Activated CD8-positive, alpha-beta memory T cell treated with anti-CD3 and anti-CD28 coated beads, Interleukin-2, amount 10 ng/mL, durations not matched to agents 7 days and 5 days (primary cell): ENCODE measurements around the gene NPIPA2. TPM values are rescaled to one million over a fixed set of nuclear protein-coding genes. Genes with fewer than 3 reads are reported as not detected.
"Not testable (repeated sequence)": the region's sequence is repeated elsewhere in the genome, so short reads cannot be mapped to it uniquely, and the experiment has no call there.

Experiments
- ATAC-seq: fragments of 150-1000 bp; cut with Tn5 transposase; one replicate; pipeline ENCODE4 v1.10.0; 2021; ENCODE audit warnings: moderate library complexity
- CTCF ChIA-PET: fragments of 350-600 bp; sonication (Branson Sonifier 250); formaldehyde crosslinking; loops from one replicate; lab custom pipeline; 2021; ENCODE audit warnings: antibody characterized with exemption; lab: Charles Lee
- DNase-seq: peaks from one replicate; pipeline ENCODE4 v3.0.0-alpha.2; 2020
- H3K27ac Mint-ChIP-seq: one replicate; pipeline ENCODE4 v1.8.0; 2021; ENCODE audit warnings: mild to moderate bottlenecking, mixed read lengths
- H3K27me3 Mint-ChIP-seq: one replicate; pipeline ENCODE4 v1.8.0; 2021; ENCODE audit warnings: mixed read lengths
- H3K36me3 Mint-ChIP-seq: one replicate; pipeline ENCODE4 v1.8.0; 2021; ENCODE audit warnings: mild to moderate bottlenecking, mixed read lengths
- H3K4me1 Mint-ChIP-seq: one replicate; pipeline ENCODE4 v1.8.0; 2021; ENCODE audit warnings: mixed read lengths
- H3K4me3 Mint-ChIP-seq: one replicate; pipeline ENCODE4 v1.8.0; 2021; ENCODE audit warnings: mild to moderate bottlenecking, moderate library complexity, mixed read lengths
- H3K9me3 Mint-ChIP-seq: one replicate; pipeline ENCODE4 v1.8.0; 2022; ENCODE audit warnings: low read depth, mixed read lengths
- total RNA-seq, 2 experiments: library from RNA; stranded (reverse); gene quantifications; one replicate each; pipeline ENCODE4 v1.2.3, GENCODE V29; 2021

NPIPA2 gene
- total RNA-seq, 2 experiments from 2014 or later: 0.99 to 1.4 TPM

- H3K4me3 Mint-ChIP-seq, CTCF ChIA-PET, DNase-seq, H3K9me3 Mint-ChIP-seq, H3K27me3 Mint-ChIP-seq, H3K36me3 Mint-ChIP-seq, ATAC-seq, H3K4me1 Mint-ChIP-seq, H3K27ac Mint-ChIP-seq: not testable (repeated sequence)
Observed at GRCh38 chr16:14789577-14789976, 47.2 kb downstream of the NPIPA2 start.

- H3K9me3 Mint-ChIP-seq, CTCF ChIA-PET, DNase-seq, H3K4me3 Mint-ChIP-seq, ATAC-seq, H3K27ac Mint-ChIP-seq, H3K27me3 Mint-ChIP-seq, H3K36me3 Mint-ChIP-seq, H3K4me1 Mint-ChIP-seq: not testable (repeated sequence)
Observed at GRCh38 chr16:14790320-14790956, 48.1 kb downstream of the NPIPA2 start.

GRCh38 chr16:14792914-14793313 lies 50.6 kb downstream of the NPIPA2 start:
- ATAC-seq, H3K4me1 Mint-ChIP-seq, DNase-seq, H3K36me3 Mint-ChIP-seq, H3K9me3 Mint-ChIP-seq, H3K27ac Mint-ChIP-seq, CTCF ChIA-PET, H3K27me3 Mint-ChIP-seq, H3K4me3 Mint-ChIP-seq: not testable (repeated sequence)

- H3K4me1 Mint-ChIP-seq, H3K4me3 Mint-ChIP-seq, H3K27ac Mint-ChIP-seq, H3K27me3 Mint-ChIP-seq, H3K9me3 Mint-ChIP-seq, CTCF ChIA-PET, H3K36me3 Mint-ChIP-seq, ATAC-seq, DNase-seq: not testable (repeated sequence)
Observed at GRCh38 chr16:14797558-14797957, 55.2 kb downstream of the NPIPA2 start.

GRCh38 chr16:14803577-14803976 lies 61.2 kb downstream of the NPIPA2 start:
- H3K27ac Mint-ChIP-seq, H3K27me3 Mint-ChIP-seq, H3K4me3 Mint-ChIP-seq, H3K4me1 Mint-ChIP-seq, H3K36me3 Mint-ChIP-seq, H3K9me3 Mint-ChIP-seq, ATAC-seq, DNase-seq, CTCF ChIA-PET: not testable (repeated sequence)

GRCh38 chr16:14807184-14807678 lies 64.9 kb downstream of the NPIPA2 start:
- CTCF ChIA-PET, H3K27ac Mint-ChIP-seq, H3K27me3 Mint-ChIP-seq, H3K4me3 Mint-ChIP-seq, H3K9me3 Mint-ChIP-seq, DNase-seq, H3K36me3 Mint-ChIP-seq, ATAC-seq, H3K4me1 Mint-ChIP-seq: not testable (repeated sequence)

GRCh38 chr16:14813890-14814289 lies 71.6 kb downstream of the NPIPA2 start:
- ATAC-seq, H3K9me3 Mint-ChIP-seq, H3K4me3 Mint-ChIP-seq, DNase-seq, H3K27me3 Mint-ChIP-seq, H3K36me3 Mint-ChIP-seq, CTCF ChIA-PET, H3K4me1 Mint-ChIP-seq, H3K27ac Mint-ChIP-seq: not testable (repeated sequence)

Other genes starting within 250 kb of the NPIPA2 start
- gene PARN, start 112.3 kb upstream of the NPIPA2 start, total RNA-seq: 10 to 100 TPM; 40.7 to 44.6 TPM
- 10 to 100 TPM; 59.2 to 65.0 TPM for gene BFAR, start 109.6 kb upstream of the NPIPA2 start, total RNA-seq
- gene PLA2G10, start 48.2 kb upstream of the NPIPA2 start, total RNA-seq: not detected
- under 1 TPM in 1 of 2 experiments, not detected in 1; 0.50 TPM for gene NPIPA3, start 39.1 kb upstream of the NPIPA2 start, total RNA-seq
- 10 to 100 TPM; 54.8 to 70.4 TPM for gene NOMO1, start 91.2 kb downstream of the NPIPA2 start, total RNA-seq
- gene NPIPA1, start 194.9 kb downstream of the NPIPA2 start, total RNA-seq: 100 to 1,000 TPM; 109 to 133 TPM
- 10 to 100 TPM; 47.0 to 58.7 TPM for gene PDXDC1, start 232.5 kb downstream of the NPIPA2 start, total RNA-seq